MG63 (cell line): ENCODE results near the gene C14orf180. TPM values are rescaled to one million over a fixed set of nuclear protein-coding genes. Genes with fewer than 3 reads are reported as not detected.

Experiments
- DNase-seq: peaks from one replicate; pipeline ENCODE4 v3.0.0-alpha.2; 2020
- H3K27me3 ChIP-seq: fragments of 250-450 bp; sonication (Bioruptor Pico); 2 replicates; pipeline ENCODE4 v1.5.1; 2020; ENCODE audit warnings: mild to moderate bottlenecking, moderate library complexity
- H3K36me3 ChIP-seq: fragments of 250-450 bp; sonication (Bioruptor Pico); 2 replicates; pipeline ENCODE4 v1.5.1; 2020; ENCODE audit warnings: mild to moderate bottlenecking, moderate library complexity
- H3K4me3 ChIP-seq: fragments of 250-450 bp; sonication (Bioruptor Pico); 2 replicates; pipeline ENCODE4 v1.5.1; 2020; ENCODE audit warnings: mild to moderate bottlenecking, moderate library complexity
- H3K9me3 ChIP-seq: fragments of 250-450 bp; sonication (Bioruptor Pico); 2 replicates; pipeline ENCODE4 v1.5.1; 2020; ENCODE audit warnings: mild to moderate bottlenecking, moderate library complexity
- total RNA-seq: library from RNA; depleted of rRNA; stranded (reverse); fragments of >200 nt; shearing (Covaris generic); gene quantifications from 2 replicates; pipeline ENCODE4 v1.2.3, GENCODE V29; 2014; ENCODE audit warnings: low replicate concordance; rRNA removed

C14orf180 gene
- total RNA-seq = not detected in 2 replicates

GRCh38 chr14:104579507-104579906, at the start of gene C14orf180:
C14orf180 (plus strand) TSS chr14:104579764; CDS start chr14:104586431, 6,667 bp downstream.
- Histone ChIP-seq H3K9me3 (no peaks in the 10 kb centered on the region), H3K36me3 (no peaks in the 10 kb centered on the region), H3K27me3 (no peaks in the 10 kb centered on the region), H3K4me3 (no peak within 1 kb of the TSS)
- DNase-seq = peak; percentile 28

- H3K9me3 ChIP-seq = no peaks in the 10 kb centered on the region
- no peak for DNase-seq
- H3K4me3 ChIP-seq = no peak overlapping the region
- H3K36me3 ChIP-seq = no peaks in the 10 kb centered on the region
- H3K27me3 ChIP-seq = no peaks in the 10 kb centered on the region
Measured at GRCh38 chr14:104530646-104531045, 48.9 kb upstream of the C14orf180 start.

DNA sequence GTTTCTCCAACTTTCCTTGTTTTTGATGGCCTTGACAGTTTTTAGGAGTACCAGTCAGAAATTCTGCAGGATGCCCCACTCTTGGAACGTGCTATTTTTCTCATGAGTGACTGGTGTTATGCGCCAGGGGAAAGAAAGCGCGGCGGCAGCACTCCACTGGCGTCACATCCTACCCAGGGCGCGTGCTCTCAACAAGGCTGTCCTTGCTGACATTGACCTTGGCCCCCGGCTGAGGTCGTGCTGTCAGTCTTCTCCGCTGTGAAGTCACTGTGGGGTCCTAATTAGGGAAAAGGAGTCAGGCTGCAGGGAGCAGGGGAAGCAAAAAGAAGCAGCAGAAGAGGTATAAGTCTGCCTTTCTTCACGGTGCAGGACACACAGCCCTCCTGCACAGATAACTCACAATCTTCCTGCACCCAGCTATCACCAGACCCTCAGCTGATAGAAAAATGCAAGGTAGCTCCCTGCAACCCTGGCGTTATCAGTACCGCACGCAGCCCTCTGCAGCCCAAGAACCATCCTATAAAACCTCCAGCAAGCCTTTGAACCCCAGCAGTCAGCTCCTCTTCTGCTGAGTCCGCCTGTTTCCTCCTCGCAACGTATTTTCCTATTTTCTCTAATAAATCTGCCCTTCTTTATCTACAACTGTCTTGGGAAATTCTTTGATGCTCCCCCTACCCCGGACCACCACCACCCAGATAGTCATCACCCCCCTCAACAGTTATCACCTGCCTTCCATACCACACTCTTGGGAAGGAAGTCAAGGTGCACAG, 48.0 kb upstream of the C14orf180 start:
- Histone ChIP-seq H3K27me3 (no peaks in the 10 kb centered on the region), H3K4me3 (no peak overlapping the region), H3K36me3 (no peaks in the 10 kb centered on the region), H3K9me3 (no peaks in the 10 kb centered on the region)
- no peak for DNase-seq

DNA sequence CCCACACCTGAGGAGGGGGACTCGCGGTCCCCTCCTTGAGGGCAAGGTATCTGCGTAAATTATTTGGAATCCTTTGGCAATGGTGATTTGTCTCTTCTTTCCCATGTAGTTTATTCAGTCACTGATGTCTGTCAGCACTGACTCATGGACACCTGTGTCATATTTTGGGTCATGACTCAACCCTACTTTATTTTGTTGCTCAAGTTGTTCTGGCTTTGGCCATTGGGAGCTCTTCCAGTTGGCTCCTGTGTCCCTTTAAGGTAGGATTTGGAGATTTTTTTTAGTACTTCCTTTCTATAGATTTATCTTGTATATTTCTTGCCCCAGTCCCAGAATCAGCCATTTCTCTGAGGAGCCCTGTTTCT, 47.4 kb upstream of the C14orf180 start:
- H3K9me3 ChIP-seq = no peaks in the 10 kb centered on the region
- DNase-seq = no peak
- no peak overlapping the region for H3K4me3 ChIP-seq
- no peaks in the 10 kb centered on the region for H3K27me3 ChIP-seq
- no peaks in the 10 kb centered on the region for H3K36me3 ChIP-seq

- Histone ChIP-seq H3K9me3 (no peaks in the 10 kb centered on the region), H3K27me3 (no peaks in the 10 kb centered on the region), H3K4me3 (no peak overlapping the region), H3K36me3 (no peaks in the 10 kb centered on the region)
- DNase-seq = no peak
Measured at GRCh38 chr14:104534036-104534435, 45.5 kb upstream of the C14orf180 start.

DNA sequence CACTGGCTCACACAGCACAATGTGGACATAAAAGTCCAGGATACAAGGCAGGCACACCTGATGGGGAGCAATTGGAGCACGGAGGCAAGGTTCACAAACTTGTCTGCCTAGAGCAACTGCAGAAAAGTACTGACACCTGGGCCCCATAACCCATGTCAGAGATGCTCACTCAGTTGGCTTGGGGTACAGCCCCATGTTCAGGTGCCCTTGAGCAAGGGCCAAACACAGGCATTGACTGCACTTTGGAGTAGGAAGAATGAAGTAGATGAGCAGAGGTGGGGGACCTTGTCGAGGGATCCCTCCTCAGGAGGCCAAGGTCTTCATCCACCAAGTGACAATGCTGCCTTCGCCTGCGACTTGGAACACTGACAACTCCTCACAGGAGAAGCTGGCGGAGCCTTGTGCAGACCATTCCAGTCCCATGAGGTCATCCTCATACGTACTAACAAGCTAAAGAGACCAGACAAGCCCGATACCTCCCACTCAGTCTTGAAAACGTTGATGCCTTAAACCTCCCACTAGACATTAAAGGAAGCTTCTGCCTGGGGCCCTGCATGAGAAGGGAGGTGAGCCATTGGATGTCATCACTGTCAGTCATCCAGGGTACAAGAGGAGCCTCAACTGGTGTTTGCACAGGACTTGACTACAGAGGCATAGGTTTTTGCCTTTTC, 42.5 kb upstream of the C14orf180 start:
- no peaks in the 10 kb centered on the region for H3K9me3 ChIP-seq
- no peaks in the 10 kb centered on the region for H3K36me3 ChIP-seq
- DNase-seq = no peak
- H3K27me3 ChIP-seq = no peaks in the 10 kb centered on the region; the same call in 1 of the 2 replicates
- no peak overlapping the region for H3K4me3 ChIP-seq

DNA sequence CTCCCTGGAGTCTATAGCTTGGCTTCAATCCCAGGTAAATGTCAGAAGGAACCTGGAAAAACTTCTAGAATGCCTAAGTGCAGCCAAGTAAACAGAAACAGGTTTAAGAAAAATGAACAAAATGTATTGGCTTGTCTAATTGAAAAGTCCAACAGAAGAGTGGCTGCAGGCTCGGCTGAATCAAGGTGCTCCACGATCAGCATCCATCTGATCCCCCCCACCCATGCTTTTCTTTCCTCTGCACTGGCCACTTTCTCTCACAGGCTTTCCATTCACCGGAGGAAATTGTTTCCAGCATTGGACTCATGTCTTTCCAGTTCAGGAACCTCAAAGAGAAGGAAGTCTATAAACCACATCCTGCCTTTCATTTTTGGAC, 42.0 kb upstream of the C14orf180 start:
- Histone ChIP-seq H3K9me3 (no peaks in the 10 kb centered on the region), H3K27me3 (no peaks in the 10 kb centered on the region; the same call in 1 of the 2 replicates), H3K36me3 (no peaks in the 10 kb centered on the region), H3K4me3 (no peak overlapping the region)
- no peak for DNase-seq

GRCh38 chr14:104541905-104542465, 37.6 kb upstream of the C14orf180 start:
- Histone ChIP-seq H3K36me3 (no peaks in the 10 kb centered on the region), H3K27me3 (peaks cover 5% of the 10 kb centered on the region; the same call in 1 of the 2 replicates), H3K9me3 (no peaks in the 10 kb centered on the region), H3K4me3 (no peak overlapping the region)
- DNase-seq = no peak

DNA sequence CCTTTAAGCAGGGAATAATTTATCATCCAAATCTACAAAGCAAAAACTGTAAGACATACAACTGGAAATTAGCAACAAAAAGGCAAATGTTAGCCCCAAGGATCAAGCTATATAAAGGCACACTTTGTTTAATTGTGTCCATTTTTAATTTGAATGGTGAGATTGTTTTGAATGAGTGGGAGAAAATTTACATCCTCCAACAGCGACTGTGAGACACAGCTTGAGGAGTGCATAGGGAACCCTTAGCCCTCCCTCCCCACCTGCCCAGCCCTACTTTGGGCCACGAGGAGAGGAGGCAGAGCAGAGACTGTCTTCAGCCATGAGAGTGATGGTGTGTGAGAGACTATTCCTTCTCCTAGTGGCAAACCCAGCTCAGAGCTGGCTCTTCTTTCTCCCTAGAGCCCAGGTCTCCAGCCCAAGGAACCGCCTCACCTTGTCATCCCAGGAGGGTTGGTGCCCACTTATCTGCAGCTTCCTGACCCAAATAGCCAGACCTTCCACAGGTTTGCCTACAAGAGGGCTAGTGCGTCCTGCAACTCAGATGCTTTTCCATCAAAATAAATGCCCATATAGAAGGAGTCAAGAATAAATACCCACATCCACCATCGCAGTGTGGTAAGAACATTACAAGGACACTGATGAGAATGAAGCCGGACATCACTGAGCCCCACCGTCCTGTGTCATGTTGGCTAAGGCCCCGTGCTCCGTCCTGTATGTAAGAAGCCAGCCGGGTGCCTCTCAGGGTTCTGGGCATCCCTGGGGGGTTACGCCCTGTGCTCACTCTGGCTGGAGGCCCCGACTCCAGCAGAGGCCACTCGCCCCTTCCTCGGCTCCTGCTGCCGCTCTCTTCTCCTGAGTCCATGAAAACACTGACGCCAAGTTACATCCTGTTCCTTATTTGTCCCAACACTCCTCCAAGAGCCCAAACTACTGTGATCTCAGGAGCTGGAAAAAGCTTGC, 36.4 kb upstream of the C14orf180 start:
- Histone ChIP-seq H3K4me3 (no peak overlapping the region), H3K36me3 (no peaks in the 10 kb centered on the region), H3K9me3 (no peaks in the 10 kb centered on the region), H3K27me3 (peaks cover 5% of the 10 kb centered on the region; the same call in 1 of the 2 replicates)
- DNase-seq = no peak

GRCh38 chr14:104544362-104544961, 35.1 kb upstream of the C14orf180 start:
- no peak for DNase-seq
- Histone ChIP-seq H3K36me3 (no peaks in the 10 kb centered on the region), H3K4me3 (no peak overlapping the region), H3K27me3 (peaks cover 5% of the 10 kb centered on the region; the same call in 1 of the 2 replicates), H3K9me3 (no peaks in the 10 kb centered on the region)

DNA sequence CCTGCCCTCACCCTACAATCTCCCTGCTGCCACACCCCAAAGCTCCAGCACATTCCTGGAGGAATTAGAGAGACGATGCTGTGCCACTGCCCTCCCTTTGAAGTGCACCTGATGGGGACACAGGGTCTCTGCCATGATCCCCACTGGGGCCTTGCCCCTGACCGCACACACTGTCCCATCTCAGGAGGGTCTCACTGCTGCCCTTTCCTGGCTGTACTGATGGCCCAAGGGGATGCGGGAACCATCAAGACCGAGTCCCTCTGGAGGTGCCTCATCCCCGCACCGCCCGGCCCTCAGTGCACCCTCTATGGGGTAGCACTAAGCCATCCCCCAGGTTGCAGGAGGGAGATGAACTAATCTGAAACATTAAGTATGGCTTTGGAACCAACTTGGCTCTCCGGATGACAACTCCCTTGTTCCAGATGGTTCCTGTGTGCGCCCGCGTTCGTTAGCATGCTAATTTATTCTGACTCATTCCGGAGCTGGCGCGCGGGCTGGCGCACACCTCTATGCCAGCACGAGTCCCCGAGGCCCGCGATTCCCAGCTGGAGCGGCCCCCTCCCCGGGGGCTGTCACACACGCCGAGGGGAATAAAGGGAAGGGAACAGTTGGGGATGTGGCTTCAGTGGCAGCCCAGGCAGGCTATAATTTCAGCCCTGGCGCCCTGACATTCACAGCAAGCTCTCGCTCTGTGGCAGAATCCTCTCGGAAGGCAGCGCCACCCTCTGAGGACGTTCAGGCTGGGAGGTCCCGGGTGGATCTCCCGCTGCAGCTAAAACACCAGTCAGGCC, 34.2 kb upstream of the C14orf180 start:
- Histone ChIP-seq H3K4me3 (no peak overlapping the region), H3K36me3 (no peaks in the 10 kb centered on the region), H3K27me3 (peaks cover 5% of the 10 kb centered on the region; the same call in 1 of the 2 replicates), H3K9me3 (no peaks in the 10 kb centered on the region)
- DNase-seq = no peak

GRCh38 chr14:104545942-104546501, 33.5 kb upstream of the C14orf180 start:
- DNase-seq = peak; percentile 16
- Histone ChIP-seq H3K36me3 (no peaks in the 10 kb centered on the region), H3K27me3 (peaks cover 5% of the 10 kb centered on the region; the same call in 1 of the 2 replicates), H3K4me3 (no peak overlapping the region), H3K9me3 (no peaks in the 10 kb centered on the region)

GRCh38 chr14:104546591-104547309, 32.8 kb upstream of the C14orf180 start:
- no peaks in the 10 kb centered on the region for H3K36me3 ChIP-seq
- no peak overlapping the region for H3K4me3 ChIP-seq
- DNase-seq = no peak
- H3K9me3 ChIP-seq = no peaks in the 10 kb centered on the region
- peaks cover 5% of the 10 kb centered on the region; the same call in 1 of the 2 replicates for H3K27me3 ChIP-seq

GRCh38 chr14:104547310-104547997, 32.1 kb upstream of the C14orf180 start:
- Histone ChIP-seq H3K36me3 (no peaks in the 10 kb centered on the region), H3K27me3 (peaks cover 5% of the 10 kb centered on the region; the same call in 1 of the 2 replicates), H3K4me3 (no peak overlapping the region), H3K9me3 (no peaks in the 10 kb centered on the region)
- no peak for DNase-seq
